ENCODE measurements around the gene FCRL5. TPM values are rescaled to one million over a fixed set of nuclear protein-coding genes. Genes with fewer than 3 reads are reported as not detected.

Gene FCRL5
- total and polyA plus RNA-seq, 9 of the 15 experiments (the other 6 are each of a cell fraction or from before 2014, with no cell fraction given): not detected

GRCh38 chr1:157574836-157575235 is 22.5 kb upstream of the FCRL5 start:
- Histone ChIP-seq H3K9me3 (replicated peaks; ENCODE audit: control insufficient read depth, insufficient read depth, low read depth, low read length) (no peaks in the 10 kb centered on the region), H3K27me3 (ENCODE audit: control insufficient read depth in 2 of 2, insufficient read depth in 2 of 2, low read length in 2 of 2) (peaks cover 0 to 6% of the 10 kb centered on the region in 2 experiments; a peak in 3 of 5 replicates), H4K20me1 (replicated peaks; ENCODE audit: control insufficient read depth, insufficient read depth, low read length) (no peaks in the 10 kb centered on the region; the same call in 1 of the 2 replicates), H3K27ac (ENCODE audit: extremely low read depth, low read depth, low read length) (no peak overlapping the region), H3K9me1 (ENCODE audit: control insufficient read depth, insufficient read depth, low read length) (no peaks in the 10 kb centered on the region), H3K4me2 (ENCODE audit: insufficient read depth, low read length) (no peak overlapping the region), H3K4me3 (no peak overlapping the region), H3K4me1 (replicated peaks in 1 of 2; ENCODE audit: control insufficient read depth in 2 of 2, insufficient read depth in 2 of 2, low read length in 2 of 2) (no peaks in the 10 kb centered on the region), H3K9ac (ENCODE audit: insufficient read depth in 1 of 2, low read depth in 2 of 2, low read length in 2 of 2) (no peak overlapping the region), H3K79me2 (ENCODE audit: control insufficient read depth, insufficient read depth, low read length) (no peaks in the 10 kb centered on the region), H2AFZ (ENCODE audit: low read depth, low read length) (no peak overlapping the region), H3K36me3 (ENCODE audit: control insufficient read depth, insufficient read depth, low read length) (no peaks in the 10 kb centered on the region)
- ATAC-seq (no peak), FAIRE-seq (no peak), DNase-seq (ENCODE audit: extremely low read depth in 1 of 4, low spot score in 3 of 4) (no peak)
- ChIA-PET CTCF (ENCODE audit: low intra/inter-chr PET ratio) (no interaction called here), POLR2A (interaction anchor here (0.6 kb wide), 1 partner anchor 38 kb away, joined by 3 read pairs; no protein-coding TSS in a partner anchor)
- BruUV-seq (replicated peaks): no TSS peak
- in situ Hi-C loops (cut with MboI): no loop called here
- intact Hi-C loops (cut with micrococcal nuclease): loop anchor here (5.0 kb wide), 1 partner anchor 372 kb away; no protein-coding TSS in a partner anchor
- WGBS (ENCODE audit: insufficient coverage, low coverage, missing lambda C conversion rate): 0% methylated on average over 1 of the region's 1 CpG
- TF ChIP-seq RAD21 (CRISPR knock-in tag; conservative IDR thresholded peaks at IDR 0.05 in 1 of 2, IDR thresholded peaks at IDR 0.05 in 1 of 2): no peak
- no peak for TF ChIP-seq TRIM28 (IDR thresholded peaks at IDR 0.05)
- TF ChIP-seq SRF (CRISPR knock-in tag; IDR thresholded peaks at IDR 0.05): no peak
- TF ChIP-seq, protein P1, sequence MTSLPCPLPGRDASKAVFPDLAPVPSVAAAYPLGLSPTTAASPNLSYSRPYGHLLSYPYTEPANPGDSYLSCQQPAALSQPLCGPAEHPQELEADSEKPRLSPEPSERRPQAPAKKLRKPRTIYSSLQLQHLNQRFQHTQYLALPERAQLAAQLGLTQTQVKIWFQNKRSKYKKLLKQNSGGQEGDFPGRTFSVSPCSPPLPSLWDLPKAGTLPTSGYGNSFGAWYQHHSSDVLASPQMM (CRISPR knock-in tag; IDR thresholded peaks at IDR 0.05): no peak
- TF ChIP-seq YBX1 (IDR thresholded peaks at IDR 0.05): no peak
- no peak for TF ChIP-seq RBBP5 (IDR thresholded peaks at IDR 0.05; ENCODE audit: borderline replicate concordance, insufficient read depth, low read length, poor library complexity, severe bottlenecking)
- no peak for TF ChIP-seq POLR2H (tag; IDR thresholded peaks at IDR 0.05; ENCODE audit: low read depth)
- no peak for TF ChIP-seq PHB2 (IDR thresholded peaks at IDR 0.05; ENCODE audit: low read depth)
- TF ChIP-seq, protein P2, sequence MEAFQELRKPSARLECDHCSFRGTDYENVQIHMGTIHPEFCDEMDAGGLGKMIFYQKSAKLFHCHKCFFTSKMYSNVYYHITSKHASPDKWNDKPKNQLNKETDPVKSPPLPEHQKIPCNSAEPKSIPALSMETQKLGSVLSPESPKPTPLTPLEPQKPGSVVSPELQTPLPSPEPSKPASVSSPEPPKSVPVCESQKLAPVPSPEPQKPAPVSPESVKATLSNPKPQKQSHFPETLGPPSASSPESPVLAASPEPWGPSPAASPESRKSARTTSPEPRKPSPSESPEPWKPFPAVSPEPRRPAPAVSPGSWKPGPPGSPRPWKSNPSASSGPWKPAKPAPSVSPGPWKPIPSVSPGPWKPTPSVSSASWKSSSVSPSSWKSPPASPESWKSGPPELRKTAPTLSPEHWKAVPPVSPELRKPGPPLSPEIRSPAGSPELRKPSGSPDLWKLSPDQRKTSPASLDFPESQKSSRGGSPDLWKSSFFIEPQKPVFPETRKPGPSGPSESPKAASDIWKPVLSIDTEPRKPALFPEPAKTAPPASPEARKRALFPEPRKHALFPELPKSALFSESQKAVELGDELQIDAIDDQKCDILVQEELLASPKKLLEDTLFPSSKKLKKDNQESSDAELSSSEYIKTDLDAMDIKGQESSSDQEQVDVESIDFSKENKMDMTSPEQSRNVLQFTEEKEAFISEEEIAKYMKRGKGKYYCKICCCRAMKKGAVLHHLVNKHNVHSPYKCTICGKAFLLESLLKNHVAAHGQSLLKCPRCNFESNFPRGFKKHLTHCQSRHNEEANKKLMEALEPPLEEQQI (IDR thresholded peaks at IDR 0.05): no peak
- no peak for TF ChIP-seq ELF4 (CRISPR knock-in tag; IDR thresholded peaks at IDR 0.05)
- TF ChIP-seq ZEB2 (IDR thresholded peaks at IDR 0.05): no peak
- TF ChIP-seq NFIC (IDR thresholded peaks at IDR 0.05): no peak
- TF ChIP-seq BRCA1 (IDR thresholded peaks at IDR 0.05): no peak
- TF ChIP-seq BRCA1 (CRISPR knock-in tag; IDR thresholded peaks at IDR 0.05): no peak
- TF ChIP-seq HDAC2 (IDR thresholded peaks at IDR 0.05): no peak
- TF ChIP-seq PKNOX1 (IDR thresholded peaks at IDR 0.05): no peak
- TF ChIP-seq, protein P3, sequence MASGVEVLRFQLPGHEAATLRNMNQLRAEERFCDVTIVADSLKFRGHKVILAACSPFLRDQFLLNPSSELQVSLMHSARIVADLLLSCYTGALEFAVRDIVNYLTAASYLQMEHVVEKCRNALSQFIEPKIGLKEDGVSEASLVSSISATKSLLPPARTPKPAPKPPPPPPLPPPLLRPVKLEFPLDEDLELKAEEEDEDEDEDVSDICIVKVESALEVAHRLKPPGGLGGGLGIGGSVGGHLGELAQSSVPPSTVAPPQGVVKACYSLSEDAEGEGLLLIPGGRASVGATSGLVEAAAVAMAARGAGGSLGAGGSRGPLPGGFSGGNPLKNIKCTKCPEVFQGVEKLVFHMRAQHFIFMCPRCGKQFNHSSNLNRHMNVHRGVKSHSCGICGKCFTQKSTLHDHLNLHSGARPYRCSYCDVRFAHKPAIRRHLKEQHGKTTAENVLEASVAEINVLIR (CRISPR knock-in tag; IDR thresholded peaks at IDR 0.05): no peak

Measured in K562 (cell line).